Right lobe of liver (tissue), 4 donors: Measurements from ENCODE around the gene PTPN5.

Experiments used
- CTCF ChIP-seq, 4 donors: fragments of 200-600 bp in 3 of 4; fragments of 450-650 bp in 1 of 4; IDR thresholded peaks; one replicate each; pipeline versions ENCODE4 v1.5.1 to v1.8.0; 2016 to 2022; ENCODE audit warnings: antibody characterized with exemption in 4 of 4, mild to moderate bottlenecking in 2 of 4
- POLR2A ChIP-seq: fragments of 450-650 bp; IDR thresholded peaks from one replicate; pipeline ENCODE4 v1.6.1; 2017; ENCODE audit warnings: antibody characterized with exemption, mild to moderate bottlenecking
- donor health status: DM: no; HTN: no; CAD: no.
- donor health status: DM: no; HTN: no; CAD: no.
- donor health status: DM: no; HTN: yes; CAD: no.

GRCh38 chr11:18699848-18700261 is 91.7 kb downstream of the PTPN5 start:
- TF ChIP-seq CTCF (IDR thresholded peaks at IDR 0.05) (no peak), POLR2A (no peak)
